ENCODE results near the gene FGD6.

GRCh38 chr12:95158919-95159318 lies 58.3 kb downstream of the FGD6 start:
- TF ChIP-seq POLR2A (IDR thresholded peaks at IDR 0.05) (no peak), CTCF (IDR thresholded peaks at IDR 0.05) (no peak), POLR2AphosphoS5 (IDR thresholded peaks at IDR 0.05) (no peak)

All from breast epithelium (tissue), 3 donors.